8988T (cell line): ENCODE data around the gene KRTAP4-9.
"Not testable (repeated sequence)": the region's sequence is repeated elsewhere in the genome, so short reads cannot be mapped to it uniquely, and the experiment has no call there.

ENCODE experiments used
- DNase-seq: peaks from one replicate; pipeline ENCODE4 v3.0.0; 2011

KRTAP4-9 gene

GRCh38 chr17:41133880-41134735 is 28.9 kb downstream of the KRTAP4-9 start:
- no peak for DNase-seq

DNA sequence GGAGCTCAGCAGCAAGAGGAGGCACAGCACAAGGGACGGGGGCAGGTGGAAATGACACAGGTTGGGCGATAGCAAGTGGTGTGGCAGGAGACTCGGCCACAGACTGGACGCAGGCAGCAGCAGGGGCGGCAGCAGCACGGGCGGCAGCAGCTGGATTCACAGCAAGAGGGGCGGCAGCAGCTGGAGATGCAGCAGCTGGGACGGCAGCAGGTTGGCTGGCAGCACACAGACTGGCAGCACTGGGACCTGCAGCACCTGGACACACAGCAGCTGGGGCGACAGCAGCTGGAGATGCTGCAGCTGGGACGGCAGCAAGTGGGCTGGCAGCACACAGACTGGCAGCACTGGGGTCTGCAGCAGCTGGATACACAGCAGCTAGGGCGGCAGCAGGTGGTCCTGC is 34.7 kb downstream of the KRTAP4-9 start:
- DNase-seq, result not testable (repeated sequence)

GRCh38 chr17:41140360-41141131 is 35.4 kb downstream of the KRTAP4-9 start, which contains the start of gene KRTAP4-6:
Gene KRTAP4-6 (minus strand): TSS chr17:41140544. CDS start chr17:41140487, 57 bp downstream.
- DNase-seq, result no peak

- no peak for DNase-seq
These were observed 36.2 kb downstream of the KRTAP4-9 start for GRCh38 chr17:41141361-41141760.

- no peak for DNase-seq
These were observed 39.7 kb downstream of the KRTAP4-9 start for GRCh38 chr17:41144846-41145245.

DNA sequence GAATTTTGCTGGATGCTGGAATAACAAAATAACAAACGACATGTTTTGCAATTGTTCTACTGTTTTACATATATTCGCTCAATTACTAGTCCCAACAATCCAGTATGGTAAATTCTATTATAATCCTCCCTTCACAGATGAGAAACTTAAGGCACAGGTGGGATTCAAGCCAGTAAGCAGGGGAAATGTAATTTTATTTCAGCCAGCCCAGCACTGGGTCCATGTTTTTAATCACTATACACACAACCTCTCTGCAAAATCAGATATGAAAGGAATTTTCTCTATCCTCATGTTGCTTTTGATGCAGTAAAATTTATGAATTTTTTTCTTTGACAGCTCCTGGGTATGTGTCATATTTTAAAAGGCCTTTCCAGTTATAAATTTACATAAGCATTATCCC is 40.1 kb downstream of the KRTAP4-9 start:
- no peak for DNase-seq

DNA sequence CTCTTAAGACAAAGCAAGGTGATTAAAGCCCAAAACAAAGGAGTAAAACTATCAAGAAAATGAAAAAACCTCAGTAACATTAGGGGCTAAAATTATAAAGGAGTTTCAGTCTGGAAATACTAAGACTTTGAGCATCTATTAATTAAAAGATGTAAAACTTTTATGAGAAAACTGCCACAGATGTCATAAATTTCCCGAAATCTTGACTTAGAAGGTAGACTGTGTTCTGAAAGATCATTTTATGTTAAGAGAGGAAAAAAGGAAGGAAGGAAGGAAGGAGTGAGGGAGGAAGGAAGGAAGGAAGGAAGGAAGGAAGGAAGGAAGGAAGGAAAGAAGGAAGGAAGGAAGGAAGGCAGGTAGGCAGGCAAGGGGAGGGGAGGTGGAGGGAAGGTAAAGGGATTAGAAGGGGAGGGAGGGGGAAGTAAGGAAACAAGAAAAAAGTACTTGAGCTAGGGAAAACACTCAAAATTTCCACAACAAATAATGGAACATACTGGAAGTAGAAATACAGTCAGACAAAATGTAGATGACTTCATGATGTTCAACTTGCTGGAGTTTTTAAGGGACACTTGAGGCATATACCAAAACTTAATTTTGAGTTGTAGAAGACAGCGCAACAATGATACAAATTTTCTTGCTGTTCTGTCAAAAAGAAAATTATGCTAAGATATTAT is 42.5 kb downstream of the KRTAP4-9 start:
- DNase-seq, result no peak

DNA sequence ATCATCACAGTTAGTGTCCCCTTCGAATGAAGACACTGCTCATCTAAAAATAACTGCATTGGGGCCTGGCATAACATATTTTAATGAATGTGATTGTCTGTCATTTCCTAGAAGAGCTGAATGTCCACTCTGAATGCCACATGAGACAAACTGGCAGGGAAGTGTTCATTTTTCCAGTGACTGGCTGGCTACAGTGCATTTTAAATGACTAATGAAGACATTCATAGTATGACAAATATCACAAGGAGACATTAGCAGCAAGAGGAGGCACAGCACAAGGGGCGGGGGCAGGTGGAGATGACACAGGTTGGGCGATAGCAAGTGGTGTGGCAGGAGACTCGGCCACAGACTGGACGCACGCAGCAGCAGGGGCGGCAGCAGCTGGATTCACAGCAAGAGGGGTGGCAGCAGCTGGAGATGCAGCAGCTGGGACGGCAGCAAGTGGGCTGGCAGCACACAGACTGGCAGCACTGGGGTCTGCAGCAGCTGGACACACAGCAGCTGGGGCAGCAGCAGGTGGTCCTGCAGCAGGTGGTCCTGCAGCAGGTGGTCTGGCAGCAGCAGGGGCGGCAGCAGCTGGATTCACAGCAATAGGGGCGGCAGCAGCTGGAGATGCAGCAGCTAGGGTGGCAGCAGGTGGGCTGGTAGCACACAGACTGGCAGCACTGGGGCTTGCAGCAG is 43.9 kb downstream of the KRTAP4-9 start:
- DNase-seq, result not testable (repeated sequence)

DNA sequence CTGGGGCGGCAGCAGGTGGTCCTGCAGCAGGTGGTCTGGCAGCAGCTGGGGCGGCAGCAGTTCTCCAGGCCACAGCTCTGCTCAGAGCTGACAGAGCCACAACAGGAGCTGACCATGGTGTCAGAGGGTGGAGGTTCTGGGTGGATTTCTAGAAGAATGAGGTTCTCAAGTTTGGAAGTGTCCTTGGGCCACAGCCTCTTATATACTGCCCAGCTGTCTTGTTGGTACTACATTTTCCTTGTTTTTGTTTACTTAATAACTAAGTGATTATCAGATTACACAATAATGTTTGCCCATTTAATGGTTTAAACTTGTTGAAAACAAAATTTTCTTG is 44.4 kb downstream of the KRTAP4-9 start, which contains the start of gene KRTAP4-5:
TSS of gene KRTAP4-5 (minus strand) at position 174 of the 334 bp plus-strand sequence. CDS start at position 116, 58 bp downstream.
- no peak for DNase-seq

DNA sequence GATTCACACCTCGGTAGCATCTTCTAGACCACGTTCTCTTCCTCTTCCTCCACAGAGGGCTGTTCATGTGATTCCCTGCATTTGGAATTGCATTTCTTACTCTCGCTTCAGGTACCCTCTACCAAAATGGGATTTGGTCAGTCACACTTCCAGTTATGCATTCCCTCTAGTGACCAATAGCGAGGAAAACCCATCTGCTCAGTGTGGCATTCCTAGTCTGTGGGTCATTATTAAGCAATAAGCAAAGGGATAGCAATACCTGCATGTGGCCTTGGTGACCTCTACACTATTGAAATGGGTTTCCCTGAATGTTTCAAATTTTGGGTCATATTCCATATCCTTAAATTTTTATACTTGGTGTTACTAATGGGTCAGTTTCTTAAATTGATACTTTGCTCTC is 44.8 kb downstream of the KRTAP4-9 start:
- no peak for DNase-seq

DNA sequence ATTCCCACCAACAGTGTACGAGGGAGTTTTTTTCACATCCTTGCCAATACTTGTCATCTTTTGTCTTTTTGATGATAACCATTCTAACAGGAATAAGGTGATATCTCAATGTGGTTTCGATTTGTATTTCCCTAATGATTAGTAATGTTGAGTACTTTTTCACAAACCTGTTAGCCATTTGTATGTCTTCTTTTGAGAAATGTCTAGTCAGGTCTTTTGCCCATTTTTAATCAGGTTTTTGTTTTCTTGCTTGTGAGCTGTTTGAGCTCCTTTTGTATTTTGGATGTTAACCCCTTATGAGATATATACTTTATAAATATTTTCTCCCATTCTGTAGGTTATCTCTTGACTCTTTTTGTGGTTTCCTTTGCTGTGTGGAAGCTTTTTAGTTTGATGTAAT is 46.3 kb downstream of the KRTAP4-9 start:
- no peak for DNase-seq

DNA sequence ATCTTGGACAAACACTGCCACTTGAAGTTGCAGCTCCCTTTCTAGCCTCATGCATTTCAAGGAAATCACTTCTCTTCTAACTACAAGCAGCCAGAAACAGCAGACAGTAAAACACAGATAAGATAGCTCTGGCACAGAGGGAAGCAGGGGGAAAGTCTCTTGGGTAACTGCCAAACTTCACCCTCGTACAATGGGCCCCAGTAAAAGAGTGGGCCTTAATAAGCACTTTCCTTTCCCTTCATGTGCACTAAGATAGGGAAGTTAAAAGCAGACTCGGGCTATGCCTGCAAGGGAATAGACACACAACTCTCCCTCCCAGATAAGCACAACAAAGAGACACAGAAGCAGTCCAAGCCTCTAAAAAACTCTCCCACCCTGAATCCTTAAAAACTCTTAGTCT is 48.7 kb downstream of the KRTAP4-9 start:
- DNase-seq, result no peak
